IgD-negative memory B cell (primary cell): ENCODE data around the gene ACSL3. TPM values are rescaled to one million over a fixed set of nuclear protein-coding genes. Genes with fewer than 3 reads are reported as not detected.
"Not testable (repeated sequence)": the region's sequence is repeated elsewhere in the genome, so short reads cannot be mapped to it uniquely, and the experiment has no call there.

Source experiments
- H3K27ac Mint-ChIP-seq, 3 donors: one replicate each; pipeline ENCODE4 v1.8.0; 2020 to 2022; ENCODE audit warnings: mild to moderate bottlenecking in 3 of 3, mixed read lengths in 3 of 3, moderate library complexity in 1 of 3
- H3K27me3 Mint-ChIP-seq: one replicate; pipeline ENCODE4 v1.8.0; 2021; ENCODE audit warnings: mixed read lengths
- H3K36me3 Mint-ChIP-seq: one replicate; pipeline ENCODE4 v1.8.0; 2020; ENCODE audit warnings: mild to moderate bottlenecking, mixed read lengths
- H3K4me1 Mint-ChIP-seq, 3 donors: one replicate each; pipeline ENCODE4 v1.8.0; 2020 to 2022; ENCODE audit warnings: mixed read lengths in 3 of 3, mild to moderate bottlenecking in 1 of 3
- H3K4me3 Mint-ChIP-seq, 4 donors: one replicate each; pipeline ENCODE4 v1.8.0; 2020 to 2022; ENCODE audit warnings: mild to moderate bottlenecking in 4 of 4, mixed read lengths in 4 of 4, moderate library complexity in 3 of 4
- H3K9me3 Mint-ChIP-seq, 3 donors: one replicate each; pipeline ENCODE4 v1.8.0; 2020 to 2021; ENCODE audit warnings: mixed read lengths in 3 of 3, mild to moderate bottlenecking in 1 of 3
- polyA plus RNA-seq: library from polyadenylated mRNA; unstranded; fragments of 300-500 nt; fragmentation: Illumina TruSeq; gene quantifications from one replicate; pipeline ENCODE4 v1.2.3, GENCODE V29; 2021

Gene ACSL3
- polyA plus RNA-seq, 1 donor from 2014 or later, result 19.6 TPM

- no peak overlapping the region for H3K4me3 Mint-ChIP-seq
- no peaks in the 10 kb centered on the region for H3K9me3 Mint-ChIP-seq
- H3K27ac Mint-ChIP-seq, result no peak overlapping the region
- no peaks in the 10 kb centered on the region for H3K4me1 Mint-ChIP-seq
- peaks cover 11% of the 10 kb centered on the region for H3K27me3 Mint-ChIP-seq
- H3K36me3 Mint-ChIP-seq, result no peaks in the 10 kb centered on the region
Measured at GRCh38 chr2:222842491-222843174, 18.2 kb upstream of the ACSL3 start.

GRCh38 chr2:222844323-222844722 is 16.5 kb upstream of the ACSL3 start:
- peaks cover 10% of the 10 kb centered on the region for H3K27me3 Mint-ChIP-seq
- H3K27ac Mint-ChIP-seq, result no peak overlapping the region
- H3K36me3 Mint-ChIP-seq, result peaks cover 2% of the 10 kb centered on the region
- H3K9me3 Mint-ChIP-seq, result no peaks in the 10 kb centered on the region
- H3K4me3 Mint-ChIP-seq, result no peak overlapping the region
- H3K4me1 Mint-ChIP-seq, result no peaks in the 10 kb centered on the region

- H3K27ac Mint-ChIP-seq, H3K4me1 Mint-ChIP-seq, H3K27me3 Mint-ChIP-seq, H3K36me3 Mint-ChIP-seq, H3K4me3 Mint-ChIP-seq, H3K9me3 Mint-ChIP-seq: not testable (repeated sequence)
Measured at GRCh38 chr2:222845314-222845713, 15.5 kb upstream of the ACSL3 start.

- Mint-ChIP-seq H3K27ac (no peak overlapping the region), H3K27me3 (peaks cover 7% of the 10 kb centered on the region)
Measured at GRCh38 chr2:222846003-222846402, 14.8 kb upstream of the ACSL3 start.

GRCh38 chr2:222848031-222848430 is 12.8 kb upstream of the ACSL3 start:
- not testable (repeated sequence) for H3K36me3 Mint-ChIP-seq, H3K27ac Mint-ChIP-seq

More at GRCh38 chr2:222846003-222846402, 14.8 kb upstream of the ACSL3 start:
- Mint-ChIP-seq H3K9me3 (no peaks in the 10 kb centered on the region), H3K4me3 (no peak overlapping the region), H3K4me1 (no peaks in the 10 kb centered on the region), H3K36me3 (peaks cover 2% of the 10 kb centered on the region)

GRCh38 chr2:222848862-222849261 is 12.0 kb upstream of the ACSL3 start:
- no peak overlapping the region for H3K4me3 Mint-ChIP-seq
- H3K36me3 Mint-ChIP-seq, result peaks cover 2% of the 10 kb centered on the region
- H3K27me3 Mint-ChIP-seq, result peaks cover 7% of the 10 kb centered on the region
- peaks cover 0 to 3% (median 0%) of the 10 kb centered on the region in 3 donors for H3K4me1 Mint-ChIP-seq
- H3K9me3 Mint-ChIP-seq, result no peaks in the 10 kb centered on the region
- no peak overlapping the region for H3K27ac Mint-ChIP-seq

More at GRCh38 chr2:222848031-222848430, 12.8 kb upstream of the ACSL3 start:
- H3K4me1 Mint-ChIP-seq, H3K4me3 Mint-ChIP-seq, H3K9me3 Mint-ChIP-seq, H3K27me3 Mint-ChIP-seq: not testable (repeated sequence)

- Mint-ChIP-seq H3K36me3 (peaks cover 2% of the 10 kb centered on the region), H3K4me3 (no peak overlapping the region), H3K9me3 (peaks cover 0 to 2% (median 0%) of the 10 kb centered on the region in 3 donors), H3K27ac (no peak overlapping the region), H3K27me3 (peaks cover 4% of the 10 kb centered on the region), H3K4me1 (peaks cover 0 to 3% (median 0%) of the 10 kb centered on the region in 3 donors)
Measured at GRCh38 chr2:222851956-222852617, 8.7 kb upstream of the ACSL3 start.

- Mint-ChIP-seq H3K27ac (no peak overlapping the region), H3K9me3 (peaks cover 0 to 2% (median 0%) of the 10 kb centered on the region in 3 donors), H3K4me1 (peaks cover 0 to 7% (median 2%) of the 10 kb centered on the region in 3 donors), H3K27me3 (peaks cover 1% of the 10 kb centered on the region), H3K36me3 (no peaks in the 10 kb centered on the region), H3K4me3 (no peak overlapping the region)
Measured at GRCh38 chr2:222854773-222855700, 5.8 kb upstream of the ACSL3 start.

GRCh38 chr2:222859786-222860612 is 837 bp upstream of the ACSL3 start:
- H3K4me3 Mint-ChIP-seq, result peak overlapping the region; percentile 47 to 92 (median 86)
- no peaks in the 10 kb centered on the region for H3K27me3 Mint-ChIP-seq
- H3K36me3 Mint-ChIP-seq, result no peaks in the 10 kb centered on the region
- H3K4me1 Mint-ChIP-seq, result peaks cover 5 to 8% (median 7%) of the 10 kb centered on the region in 3 donors
- no peaks in the 10 kb centered on the region for H3K9me3 Mint-ChIP-seq
- H3K27ac Mint-ChIP-seq, result peak overlapping the region in 2 of 3 donors; percentile 33 to 49

GRCh38 chr2:222861411-222862105 is 722 bp downstream of the ACSL3 start:
- Mint-ChIP-seq H3K27me3 (no peaks in the 10 kb centered on the region), H3K4me1 (peaks cover 8 to 9% (median 9%) of the 10 kb centered on the region in 3 donors), H3K27ac (peak overlapping the region; percentile 52 to 91 (median 57)), H3K9me3 (no peaks in the 10 kb centered on the region), H3K36me3 (no peaks in the 10 kb centered on the region), H3K4me3 (peak overlapping the region in 1 of 4 donors; percentile 95)

- H3K36me3 Mint-ChIP-seq, result no peaks in the 10 kb centered on the region
- peak overlapping the region in 1 of 4 donors; percentile 95 for H3K4me3 Mint-ChIP-seq
- peaks cover 8 to 11% (median 9%) of the 10 kb centered on the region in 3 donors for H3K4me1 Mint-ChIP-seq
- no peaks in the 10 kb centered on the region for H3K9me3 Mint-ChIP-seq
- no peak overlapping the region for H3K27ac Mint-ChIP-seq
- no peaks in the 10 kb centered on the region for H3K27me3 Mint-ChIP-seq
Measured at GRCh38 chr2:222862106-222862908, 1.5 kb downstream of the ACSL3 start.

GRCh38 chr2:222862909-222863544 is 2.2 kb downstream of the ACSL3 start:
- peaks cover 10 to 13% (median 11%) of the 10 kb centered on the region in 3 donors for H3K4me1 Mint-ChIP-seq
- no peak overlapping the region for H3K27ac Mint-ChIP-seq
- no peaks in the 10 kb centered on the region for H3K27me3 Mint-ChIP-seq

GRCh38 chr2:222864296-222864695 is 3.5 kb downstream of the ACSL3 start:
- H3K9me3 Mint-ChIP-seq, result no peaks in the 10 kb centered on the region
- H3K4me1 Mint-ChIP-seq, result peaks cover 10 to 13% (median 13%) of the 10 kb centered on the region in 3 donors
- no peaks in the 10 kb centered on the region for H3K27me3 Mint-ChIP-seq
- H3K27ac Mint-ChIP-seq, result no peak overlapping the region
- no peaks in the 10 kb centered on the region for H3K36me3 Mint-ChIP-seq
- H3K4me3 Mint-ChIP-seq, result no peak overlapping the region

More at GRCh38 chr2:222862909-222863544, 2.2 kb downstream of the ACSL3 start:
- Mint-ChIP-seq H3K4me3 (no peak overlapping the region), H3K36me3 (no peaks in the 10 kb centered on the region), H3K9me3 (no peaks in the 10 kb centered on the region)
